SK-N-SH (cell line): ENCODE measurements around the gene MPPED2.

Experiments
- CTCF ChIP-seq: fragments of 200-600 bp; sonication (generic); IDR thresholded peaks from 2 replicates; pipeline ENCODE4 v1.6.1; 2017; ENCODE audit warnings: antibody characterized with exemption, mild to moderate bottlenecking, moderate library complexity
- EZH2phosphoT487 ChIP-seq: fragments of 200-600 bp; sonication (generic); IDR thresholded peaks from 2 replicates; pipeline ENCODE4 v1.6.1; 2017; ENCODE audit warnings: low read depth, mixed run types, mild to moderate bottlenecking, antibody characterized with exemption, moderate library complexity, borderline replicate concordance
- GABPA ChIP-seq: IDR thresholded peaks from 2 replicates; pipeline ENCODE4 v1.4.0; 2012; ENCODE audit warnings: low read depth, mild to moderate bottlenecking
- NRF1 ChIP-seq: IDR thresholded peaks from 2 replicates; pipeline ENCODE4 v1.6.1; 2012; ENCODE audit warnings: low read depth, mild to moderate bottlenecking, low read length
- POLR2AphosphoS5 ChIP-seq: IDR thresholded peaks from 2 replicates; pipeline ENCODE4 v1.6.1; 2012; ENCODE audit warnings: low read depth, low read length
- USF2 ChIP-seq: fragments of 150-350 bp; IDR thresholded peaks from 2 replicates; pipeline ENCODE4 v1.6.1; 2017; ENCODE audit warnings: antibody characterized with exemption, low read length, low read depth, borderline replicate concordance

GRCh38 chr11:30453705-30454104 is 132.4 kb downstream of the MPPED2 start:
- no peak for TF ChIP-seq POLR2AphosphoS5
- TF ChIP-seq CTCF = no peak
- no peak for TF ChIP-seq NRF1
- TF ChIP-seq USF2 = no peak
- TF ChIP-seq GABPA = no peak
- TF ChIP-seq EZH2phosphoT487 = no peak
